ENCODE measurements around the gene CEPT1.
"Not testable (repeated sequence)": the region's sequence is repeated elsewhere in the genome, so short reads cannot be mapped to it uniquely, and the experiment has no call there.

Gene CEPT1

GRCh38 chr1:111139956-111140679, at the start of gene CEPT1, which contains the start of gene DRAM2:
CEPT1 (plus strand) TSS chr1:111140223; CDS start chr1:111147715, 7,492 bp downstream.
DRAM2 (minus strand) TSS chr1:111140093; CDS start chr1:111131554, 8,539 bp downstream.
- peak; percentile 91 for DNase-seq

- DNase-seq: not testable (repeated sequence)
Measured at GRCh38 chr1:111095421-111095820, 44.6 kb upstream of the CEPT1 start.

- DNase-seq: no peak
Measured at GRCh38 chr1:111097356-111098099, 42.5 kb upstream of the CEPT1 start.

GRCh38 chr1:111099289-111099688, 40.7 kb upstream of the CEPT1 start:
- no peak for DNase-seq

- DNase-seq: no peak
Measured at GRCh38 chr1:111101854-111102642, 38.0 kb upstream of the CEPT1 start.

GRCh38 chr1:111104981-111105380, 35.0 kb upstream of the CEPT1 start:
- DNase-seq: no peak

GRCh38 chr1:111110197-111110899, 29.7 kb upstream of the CEPT1 start:
- no peak for DNase-seq

GRCh38 chr1:111116496-111116895, 23.5 kb upstream of the CEPT1 start:
- no peak for DNase-seq

GRCh38 chr1:111126354-111126753, 13.7 kb upstream of the CEPT1 start:
- no peak for DNase-seq

- DNase-seq: no peak
Measured at GRCh38 chr1:111127923-111128643, 11.9 kb upstream of the CEPT1 start.

- DNase-seq: no peak
Measured at GRCh38 chr1:111129376-111129775, 10.6 kb upstream of the CEPT1 start.

- no peak for DNase-seq
Measured at GRCh38 chr1:111131693-111132092, 8.3 kb upstream of the CEPT1 start.

GRCh38 chr1:111133866-111134265, 6.2 kb upstream of the CEPT1 start:
- DNase-seq: no peak

GRCh38 chr1:111139324-111139955, 583 bp upstream of the CEPT1 start:
- DNase-seq: peak; percentile 75

GRCh38 chr1:111140680-111140967, 601 bp downstream of the CEPT1 start:
- DNase-seq: no peak

- no peak for DNase-seq
Measured at GRCh38 chr1:111141245-111142220, 1.5 kb downstream of the CEPT1 start.

GRCh38 chr1:111142356-111142975, 2.4 kb downstream of the CEPT1 start:
- DNase-seq: no peak

GRCh38 chr1:111145542-111145941, 5.5 kb downstream of the CEPT1 start:
- no peak for DNase-seq

- DNase-seq: no peak
Measured at GRCh38 chr1:111145963-111146768, 6.1 kb downstream of the CEPT1 start.

All from NK-92 treated with Interleukin-12 subunit alpha and Interleukin-12 subunit beta, amount 100 ng/mL, for 24 hours (cell line).